Stimulated activated CD4-positive, alpha-beta T cell treated with anti-CD3 and anti-CD28 coated beads, Interleukin-4, amount 100 ng/mL, for 24 hours (primary cell): ENCODE data around the gene PPP1R1B.

Experiments used
- DNase-seq: peaks from one replicate; pipeline ENCODE4 v3.0.0-alpha.2; 2020

The PPP1R1B gene

GRCh38 chr17:39635614-39636176 is 8.9 kb downstream of the PPP1R1B start:
- DNase-seq = no peak

GRCh38 chr17:39636587-39636926 is 9.8 kb downstream of the PPP1R1B start:
- DNase-seq = peak; percentile 12

- peak; percentile 92 for DNase-seq
These were observed 10.4 kb downstream of the PPP1R1B start, which contains the start of gene STARD3 for GRCh38 chr17:39636927-39637736. Gene STARD3 (plus strand): TSS chr17:39637144. CDS start chr17:39653532, 16,388 bp downstream.

- no peak for DNase-seq
These were observed 11.6 kb downstream of the PPP1R1B start for GRCh38 chr17:39638317-39638716.

GRCh38 chr17:39639043-39639442 is 12.3 kb downstream of the PPP1R1B start:
- DNase-seq = no peak

GRCh38 chr17:39639566-39640458 is 13.1 kb downstream of the PPP1R1B start:
- DNase-seq = no peak

- DNase-seq = no peak
These were observed 13.9 kb downstream of the PPP1R1B start for GRCh38 chr17:39640591-39641031.

- DNase-seq = no peak
These were observed 14.3 kb downstream of the PPP1R1B start for GRCh38 chr17:39641097-39641496.

GRCh38 chr17:39641883-39642282 is 15.1 kb downstream of the PPP1R1B start:
- DNase-seq = no peak

- no peak for DNase-seq
These were observed 15.7 kb downstream of the PPP1R1B start for GRCh38 chr17:39642291-39643074.

GRCh38 chr17:39643271-39643670 is 16.5 kb downstream of the PPP1R1B start:
- DNase-seq = no peak

GRCh38 chr17:39647256-39647655 is 20.5 kb downstream of the PPP1R1B start:
- DNase-seq = no peak

- no peak for DNase-seq
These were observed 22.0 kb downstream of the PPP1R1B start for GRCh38 chr17:39648616-39649366.

- no peak for DNase-seq
These were observed 23.4 kb downstream of the PPP1R1B start for GRCh38 chr17:39650121-39650579.

- DNase-seq = no peak
These were observed 25.3 kb downstream of the PPP1R1B start for GRCh38 chr17:39651923-39652586.

GRCh38 chr17:39652587-39653315 is 26.0 kb downstream of the PPP1R1B start:
- no peak for DNase-seq

- DNase-seq = no peak
These were observed 26.5 kb downstream of the PPP1R1B start for GRCh38 chr17:39653316-39653661.

- DNase-seq = peak; percentile 83
These were observed 27.0 kb downstream of the PPP1R1B start for GRCh38 chr17:39653662-39654331.

- no peak for DNase-seq
These were observed 28.4 kb downstream of the PPP1R1B start for GRCh38 chr17:39655105-39655504.

- no peak for DNase-seq
These were observed 31.6 kb downstream of the PPP1R1B start for GRCh38 chr17:39658346-39658745.
